WTC11 (cell line): ENCODE data around the gene GPR132. TPM values are rescaled to one million over a fixed set of nuclear protein-coding genes. Genes with fewer than 3 reads are reported as not detected.

Source experiments
- ATAC-seq: fragments of 200-7000 bp; cut with Tn5 transposase; 2 replicates; pipeline ENCODE4 v1.10.0; 2021; ENCODE audit warnings: mild to moderate bottlenecking, moderate library complexity
- CTCF ChIA-PET: fragments of 300-600 bp; sonication (Branson Sonifier 250); formaldehyde crosslinking; loops from one replicate; lab custom pipeline; 2021; ENCODE audit warnings: antibody characterized with exemption; lab: Charles Lee
- POLR2A ChIA-PET: fragments of 350-600 bp; sonication (Branson Sonifier 250); formaldehyde crosslinking; loops from one replicate; lab custom pipeline; 2021; ENCODE audit warnings: antibody characterized with exemption; lab: Charles Lee
- DNase-seq: peaks from one replicate; pipeline ENCODE4 v3.0.0; 2021; ENCODE audit warnings: low spot score
- H3K27ac Mint-ChIP-seq: 2 replicates; pipeline ENCODE4 v1.8.0; 2021; ENCODE audit warnings: mixed read lengths
- H3K27me3 Mint-ChIP-seq: 2 replicates; pipeline ENCODE4 v1.8.0; 2021; ENCODE audit warnings: low read depth, mild to moderate bottlenecking, moderate library complexity, mixed read lengths
- H3K36me3 Mint-ChIP-seq: 2 replicates; pipeline ENCODE4 v1.8.0; 2021; ENCODE audit warnings: mixed read lengths
- H3K4me1 Mint-ChIP-seq: 2 replicates; pipeline ENCODE4 v1.8.0; 2022; ENCODE audit warnings: mixed read lengths
- H3K4me3 Mint-ChIP-seq: 2 replicates; pipeline ENCODE4 v1.8.0; 2021; ENCODE audit warnings: mild to moderate bottlenecking, moderate library complexity, mixed read lengths
- H3K9me3 Mint-ChIP-seq: 2 replicates; pipeline ENCODE4 v1.8.0; 2021; ENCODE audit warnings: mixed read lengths
- AFF4 ChIP-seq: sonication (generic); formaldehyde crosslinking; IDR thresholded peaks from 2 replicates; pipeline ENCODE4 v1.8.1; 2023; ENCODE audit warnings: mild to moderate bottlenecking, missing genetic modification reagents, borderline replicate concordance
- ATF2 ChIP-seq: sonication (generic); formaldehyde crosslinking; IDR thresholded peaks from 2 replicates; pipeline ENCODE4 v1.8.1; 2022; ENCODE audit warnings: low read depth, missing genetic modification reagents, borderline replicate concordance
- MYBL2 ChIP-seq: sonication (generic); formaldehyde crosslinking; IDR thresholded peaks from 2 replicates; pipeline ENCODE4 v1.8.1; 2023; ENCODE audit warnings: mild to moderate bottlenecking, moderate library complexity, missing genetic modification reagents
- NFYB ChIP-seq: sonication (generic); formaldehyde crosslinking; conservative IDR thresholded peaks from 2 replicates; pipeline ENCODE4 v1.8.0; 2022; ENCODE audit warnings: low read depth, missing genetic modification reagents
- NR1H2 ChIP-seq: sonication (generic); formaldehyde crosslinking; IDR thresholded peaks from 2 replicates; pipeline ENCODE4 v1.9.0; 2021; ENCODE audit warnings: mild to moderate bottlenecking, moderate library complexity, missing genetic modification reagents
- PRRX2 ChIP-seq: fragments of 250-450 bp; sonication (Bioruptor Pico); IDR thresholded peaks from 2 replicates; pipeline ENCODE4 v1.8.0; 2021; ENCODE audit warnings: mild to moderate bottlenecking
- STAT6 ChIP-seq: sonication (generic); formaldehyde crosslinking; conservative IDR thresholded peaks from 2 replicates; pipeline ENCODE4 v1.8.1; 2023; ENCODE audit warnings: mild to moderate bottlenecking, low read depth, missing genetic modification reagents, moderate library complexity
- TCF7 ChIP-seq: sonication (generic); formaldehyde crosslinking; IDR thresholded peaks from 2 replicates; pipeline ENCODE4 v1.8.0; 2022; ENCODE audit warnings: mild to moderate bottlenecking, low read depth, missing genetic modification reagents, moderate library complexity
- USF1 ChIP-seq: sonication (generic); formaldehyde crosslinking; IDR thresholded peaks from 2 replicates; pipeline ENCODE4 v1.8.0; 2022; ENCODE audit warnings: mild to moderate bottlenecking, missing genetic modification reagents
- USF2 ChIP-seq: sonication (generic); formaldehyde crosslinking; IDR thresholded peaks from 2 replicates; pipeline ENCODE4 v1.8.1; 2023; ENCODE audit warnings: mild to moderate bottlenecking, missing genetic modification reagents, moderate library complexity
- ZNF671 ChIP-seq: fragments of 250-450 bp; sonication (Bioruptor Pico); IDR thresholded peaks from 2 replicates; pipeline ENCODE4 v1.8.0; 2021; ENCODE audit warnings: mild to moderate bottlenecking
- total RNA-seq: library from RNA; stranded (reverse); gene quantifications from 3 replicates; pipeline ENCODE4 v1.2.3, GENCODE V29; 2021

GPR132 gene
- total RNA-seq, 1 experiment from 2014 or later = 0.13 TPM

- no peak overlapping the region for H3K27ac Mint-ChIP-seq
- H3K27me3 Mint-ChIP-seq = peaks cover 20% of the 10 kb centered on the region
- ATAC-seq (no peak), DNase-seq (no peak)
- peaks cover 3% of the 10 kb centered on the region; the same call in 1 of the 2 replicates for H3K4me1 Mint-ChIP-seq
- ChIA-PET CTCF (interaction anchor here (0.7 to 5.1 kb wide), 4 partner anchors 12 to 75 kb away, joined by 3 to 39 read pairs (median 4); no protein-coding TSS in a partner anchor), POLR2A (no interaction called here)
- H3K4me3 Mint-ChIP-seq = no peak overlapping the region
- TF ChIP-seq USF1 (CRISPR knock-in tag) (no peak), NR1H2 (no peak)
- no peaks in the 10 kb centered on the region for H3K36me3 Mint-ChIP-seq
- H3K9me3 Mint-ChIP-seq = no peaks in the 10 kb centered on the region
Observed at GRCh38 chr14:105043641-105044040, 21.6 kb downstream of the GPR132 start.

GRCh38 chr14:105042813-105043212 lies 22.4 kb downstream of the GPR132 start:
- H3K36me3 Mint-ChIP-seq = no peaks in the 10 kb centered on the region
- no peak overlapping the region for H3K4me3 Mint-ChIP-seq
- H3K4me1 Mint-ChIP-seq = peaks cover 4% of the 10 kb centered on the region; the same call in 1 of the 2 replicates
- POLR2A ChIA-PET = no interaction called here
- CTCF ChIA-PET = interaction anchor here (1.3 to 5.1 kb wide), 4 partner anchors 16 to 74 kb away, joined by 4 to 39 read pairs (median 5); no protein-coding TSS in a partner anchor
- DNase-seq = no peak
- H3K27ac Mint-ChIP-seq = no peak overlapping the region
- peaks cover 20% of the 10 kb centered on the region for H3K27me3 Mint-ChIP-seq
- no peak for TF ChIP-seq ZNF671 (CRISPR knock-in tag)
- no peak for TF ChIP-seq AFF4
- TF ChIP-seq PRRX2 (CRISPR knock-in tag) = no peak
- no peak for TF ChIP-seq MYBL2 (CRISPR knock-in tag)
- no peak for TF ChIP-seq NFYB (CRISPR knock-in tag)
- TF ChIP-seq STAT6 (CRISPR knock-in tag) = no peak
- no peak for TF ChIP-seq USF1 (CRISPR knock-in tag)
- TF ChIP-seq TCF7 (CRISPR knock-in tag) = no peak
- TF ChIP-seq ATF2 = no peak
- TF ChIP-seq USF2 (CRISPR knock-in tag) = no peak
- TF ChIP-seq, all 79 proteins: peak for 0
- no peaks in the 10 kb centered on the region for H3K9me3 Mint-ChIP-seq
- ATAC-seq = no peak
